ENCODE results near the gene GPR31.

GPR31 gene

DNA sequence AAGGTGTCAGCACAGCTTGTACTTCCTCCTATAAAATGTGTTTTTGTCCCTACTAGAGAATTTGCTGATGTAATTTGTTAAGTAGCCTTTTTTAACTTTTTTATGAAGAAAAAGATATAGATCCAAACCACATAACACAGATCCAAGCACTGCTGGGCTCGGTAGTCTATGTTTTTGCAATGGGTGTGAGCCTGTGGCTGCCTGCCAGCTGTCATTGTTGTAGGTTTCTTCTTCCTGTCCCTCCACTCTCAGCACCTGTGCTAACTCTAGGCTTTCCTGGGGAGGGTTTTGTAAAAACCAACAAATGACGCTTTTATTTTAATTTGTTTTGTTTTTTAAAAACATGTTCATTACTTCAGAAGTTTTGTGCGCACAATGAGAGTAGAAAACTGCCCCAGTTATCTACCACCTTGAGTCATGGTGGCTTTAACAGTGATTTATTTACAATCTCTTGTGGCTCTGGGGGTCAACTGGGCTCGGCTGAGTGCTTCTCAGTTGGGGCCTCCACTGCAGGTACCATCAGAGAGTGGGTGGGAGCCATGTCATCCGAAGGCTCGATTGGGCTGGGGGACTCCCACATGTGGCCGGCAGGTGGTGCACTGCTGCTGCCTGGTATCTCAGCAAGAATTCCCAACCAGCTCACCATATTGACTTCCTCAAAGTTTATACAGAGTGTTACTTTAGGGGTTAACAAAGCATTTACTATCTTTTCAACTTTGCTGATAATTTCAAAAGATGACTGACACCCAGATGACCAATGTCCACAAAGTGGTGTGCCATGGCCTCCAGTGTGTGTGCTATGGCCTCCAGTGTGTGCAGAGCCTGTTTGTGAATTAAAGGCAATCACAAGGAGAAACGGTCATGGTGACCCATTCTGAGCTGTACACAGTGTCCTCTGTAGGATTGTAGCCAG, 37.9 kb downstream of the GPR31 start:
- no peak for DNase-seq (ENCODE audit: insufficient read length, low spot score)
- no peak for FAIRE-seq
- no peak for TF ChIP-seq POLR2A (IDR thresholded peaks at IDR 0.05; ENCODE audit: low read depth, low read length)

DNA sequence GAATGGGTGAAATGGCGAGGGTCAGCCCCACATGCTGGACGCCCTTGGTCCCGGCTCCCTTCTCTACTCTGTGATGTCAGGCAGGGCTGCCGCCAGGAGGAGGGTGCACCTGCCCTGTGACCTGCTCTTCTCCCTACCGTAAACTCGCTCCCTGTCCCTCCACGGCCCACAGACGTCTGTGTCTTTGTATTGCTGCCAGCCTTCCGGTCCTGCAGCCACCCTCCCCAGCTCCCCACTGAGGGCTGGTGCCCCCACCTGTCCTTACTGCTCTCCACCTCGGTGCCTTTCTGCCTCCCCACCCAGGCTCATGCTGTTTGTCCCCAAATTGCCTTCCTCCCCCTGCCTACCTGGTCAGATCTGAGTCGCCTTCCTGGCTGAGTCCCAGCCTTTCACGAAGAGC, 38.9 kb downstream of the GPR31 start:
- no peak for TF ChIP-seq POLR2A (IDR thresholded peaks at IDR 0.05; ENCODE audit: low read depth, low read length)
- no peak for FAIRE-seq

DNA sequence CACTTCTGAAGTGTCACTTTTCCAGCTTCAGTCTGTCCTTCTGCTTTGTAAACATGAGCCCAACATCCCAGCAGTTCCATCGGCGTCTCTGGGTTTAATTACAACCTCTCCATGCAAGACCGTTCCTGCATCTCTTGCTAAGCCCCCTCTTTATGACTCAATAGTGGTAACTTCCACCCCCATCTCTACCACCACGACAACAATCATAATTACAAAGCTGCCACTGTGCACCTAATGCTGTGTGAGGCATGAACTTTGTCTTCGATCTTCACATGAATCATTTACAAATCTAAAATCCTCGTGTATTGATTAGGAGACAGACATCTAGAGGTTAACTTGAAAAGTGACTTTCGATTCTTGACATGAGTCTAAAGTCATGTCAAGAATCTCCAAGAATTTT, 39.8 kb downstream of the GPR31 start:
- DNase-seq (ENCODE audit: insufficient read length, low spot score): no peak
- no peak for TF ChIP-seq POLR2A (IDR thresholded peaks at IDR 0.05; ENCODE audit: low read depth, low read length)
- FAIRE-seq: no peak

More for the DNA sequence above, 38.9 kb downstream of the GPR31 start:
- no peak for DNase-seq (ENCODE audit: insufficient read length, low spot score)

DNA sequence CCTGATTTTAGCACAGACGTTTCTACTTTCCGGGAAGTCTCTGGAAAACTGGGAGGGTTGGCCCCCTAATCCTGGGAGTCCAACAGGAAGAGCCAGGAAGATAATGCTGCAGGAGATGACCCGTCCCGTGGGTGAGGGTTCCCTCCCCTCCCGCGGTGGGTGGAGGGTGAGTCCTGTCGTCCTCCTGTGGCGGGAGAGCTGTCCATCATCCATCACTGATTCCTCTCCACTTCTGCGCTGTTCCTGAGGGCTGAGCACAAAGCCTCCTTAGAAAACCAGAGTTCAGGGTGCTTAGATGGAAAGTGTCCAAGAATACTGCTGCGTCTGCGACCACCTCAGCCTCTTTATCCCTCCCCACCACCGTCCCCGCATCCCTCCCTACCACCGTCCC, 40.9 kb downstream of the GPR31 start:
- FAIRE-seq (no peak), DNase-seq (ENCODE audit: insufficient read length, low spot score) (no peak)
- TF ChIP-seq POLR2A (IDR thresholded peaks at IDR 0.05; ENCODE audit: low read depth, low read length): no peak

DNA sequence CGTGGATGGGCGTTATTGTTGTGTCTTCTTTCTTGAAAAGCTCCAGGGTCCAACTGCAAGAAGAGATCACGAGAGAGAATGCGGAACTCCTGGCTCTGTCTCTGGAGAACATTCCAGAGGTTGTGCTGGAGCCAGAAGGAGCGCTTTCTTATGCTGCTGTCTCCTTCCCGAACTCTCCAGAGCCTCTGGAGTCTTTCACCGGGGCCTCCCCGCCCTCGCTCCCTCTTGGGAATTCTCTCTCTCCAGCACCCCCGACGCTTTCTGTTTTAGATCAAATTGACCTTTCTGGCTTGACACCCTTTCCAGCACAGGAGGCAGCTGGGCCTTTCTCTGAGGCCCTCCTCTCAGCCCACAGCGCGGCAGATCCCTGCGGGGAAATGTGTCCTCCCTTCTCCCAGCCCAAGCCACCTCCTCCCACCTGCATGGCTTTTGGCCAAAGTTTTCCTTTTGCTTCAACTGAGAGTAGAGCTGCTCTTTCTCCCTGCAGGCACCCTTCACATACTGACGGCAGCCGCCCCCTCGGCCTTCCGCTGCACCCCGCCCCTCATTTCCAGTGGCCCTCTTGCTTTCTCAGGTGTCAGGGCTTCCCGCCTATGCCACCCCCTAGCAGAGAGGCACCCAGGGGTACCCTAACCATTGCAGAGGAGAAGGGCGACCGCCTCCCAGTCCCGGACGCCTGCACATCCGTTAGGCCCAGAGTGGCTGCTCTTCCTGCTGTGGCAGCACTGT, 41.5 kb downstream of the GPR31 start:
- no peak for TF ChIP-seq POLR2A (IDR thresholded peaks at IDR 0.05; ENCODE audit: low read depth, low read length)
- DNase-seq (ENCODE audit: insufficient read length, low spot score): no peak
- no peak for FAIRE-seq

DNA sequence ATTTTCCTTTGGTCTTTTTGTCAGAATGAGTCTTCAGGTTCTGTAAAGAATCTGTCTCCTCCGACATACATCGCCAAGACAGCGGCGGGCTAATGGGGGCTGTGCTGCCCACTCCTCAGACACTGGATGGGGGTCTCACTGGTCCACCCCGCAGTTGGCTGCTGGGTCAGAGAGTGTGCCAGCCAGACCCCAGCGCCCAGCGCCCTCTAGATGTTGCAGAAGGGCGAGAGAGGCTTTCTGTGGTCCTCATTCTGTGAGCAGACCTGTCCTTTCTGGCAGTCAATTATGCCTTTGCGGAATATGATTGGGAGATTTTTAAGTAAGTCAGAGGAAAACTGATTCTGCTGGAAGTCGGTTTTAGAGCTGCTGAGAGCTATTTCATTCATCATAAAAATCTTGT, 42.7 kb downstream of the GPR31 start:
- FAIRE-seq (no peak), DNase-seq (ENCODE audit: insufficient read length, low spot score) (no peak)
- TF ChIP-seq POLR2A (IDR thresholded peaks at IDR 0.05; ENCODE audit: low read depth, low read length): no peak

DNA sequence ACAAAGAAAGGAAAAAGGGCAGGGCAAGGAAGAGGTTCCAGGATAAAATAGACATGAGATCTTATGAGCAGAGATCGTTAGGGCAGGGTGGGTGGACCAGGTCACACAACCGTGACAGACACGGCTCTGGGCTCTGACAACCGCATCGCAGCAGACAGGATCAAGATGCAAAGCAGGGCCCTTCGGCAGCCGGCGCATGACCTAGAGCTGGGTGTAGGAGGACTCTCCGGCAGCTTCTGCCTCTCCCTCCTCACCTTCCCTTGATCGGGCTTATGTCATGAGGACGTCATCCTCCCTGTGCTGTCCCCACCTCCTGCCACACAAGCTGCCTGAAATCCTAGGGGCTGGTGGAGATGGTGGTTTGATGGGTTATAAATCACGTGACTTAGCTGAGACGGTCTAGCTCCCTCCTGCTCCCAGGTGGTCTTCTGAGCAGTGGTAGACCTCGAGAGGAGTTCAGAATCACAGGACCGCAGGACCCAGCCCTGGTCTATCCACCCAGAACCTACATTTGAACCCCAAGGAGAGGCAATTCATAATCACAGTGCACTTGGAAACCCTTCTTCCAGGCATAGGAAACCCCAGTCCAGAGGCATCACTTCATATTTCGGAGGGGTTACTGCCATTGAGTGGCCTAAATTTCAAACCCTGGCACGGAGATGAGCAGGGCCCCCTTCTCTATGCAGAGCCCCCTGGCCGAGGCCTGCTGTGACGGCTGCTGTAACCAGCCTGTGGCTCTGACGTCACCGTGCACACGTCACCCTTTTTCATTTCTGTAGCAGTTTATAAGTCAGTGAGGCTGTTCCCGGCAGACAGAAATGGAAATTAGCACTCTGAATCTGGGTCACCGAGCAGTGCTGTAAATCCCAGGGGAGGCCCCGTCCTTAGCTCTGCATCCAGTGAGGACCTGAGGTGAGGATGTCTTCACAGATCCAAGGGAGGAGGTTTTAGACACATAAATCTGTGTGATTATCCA, 43.6 kb downstream of the GPR31 start:
- FAIRE-seq (no peak), DNase-seq (ENCODE audit: insufficient read length, low spot score) (no peak)
- TF ChIP-seq POLR2A (IDR thresholded peaks at IDR 0.05; ENCODE audit: low read depth, low read length): no peak

DNA sequence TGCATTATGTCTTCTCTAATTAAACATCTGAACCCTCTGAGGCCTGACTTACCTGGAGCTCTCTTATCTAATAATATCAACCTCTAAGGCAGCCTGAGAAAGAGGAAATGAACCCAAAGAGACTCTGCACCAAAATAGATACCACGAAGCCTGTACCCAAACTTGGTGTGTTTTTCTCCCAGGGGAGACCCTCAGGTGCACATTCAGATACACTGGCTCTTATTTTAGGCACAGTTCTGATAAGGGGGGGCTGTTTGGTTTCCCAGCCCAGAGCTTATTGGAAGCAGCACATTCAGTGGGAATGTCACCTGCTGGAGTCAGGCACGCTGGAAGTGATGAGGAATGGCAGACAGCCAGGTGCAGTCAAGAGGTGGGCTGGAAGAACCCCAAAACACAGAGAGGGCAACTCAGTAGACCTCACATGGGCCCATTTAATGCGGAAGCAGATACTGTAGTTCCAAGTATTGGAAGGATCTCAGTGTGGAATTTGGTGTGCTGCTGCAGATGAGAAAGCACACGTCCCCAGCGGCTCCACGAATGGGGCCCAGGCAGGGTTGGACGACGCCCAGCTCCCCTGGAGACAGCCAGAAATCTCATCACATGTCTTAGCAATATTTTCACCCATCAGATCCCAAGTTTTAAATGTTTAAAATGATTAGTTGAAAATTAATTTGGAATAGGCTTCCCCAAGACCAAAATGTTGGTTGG, 44.6 kb downstream of the GPR31 start:
- no peak for FAIRE-seq
- no peak for TF ChIP-seq POLR2A (IDR thresholded peaks at IDR 0.05; ENCODE audit: low read depth, low read length)
- no peak for DNase-seq (ENCODE audit: insufficient read length, low spot score)

DNA sequence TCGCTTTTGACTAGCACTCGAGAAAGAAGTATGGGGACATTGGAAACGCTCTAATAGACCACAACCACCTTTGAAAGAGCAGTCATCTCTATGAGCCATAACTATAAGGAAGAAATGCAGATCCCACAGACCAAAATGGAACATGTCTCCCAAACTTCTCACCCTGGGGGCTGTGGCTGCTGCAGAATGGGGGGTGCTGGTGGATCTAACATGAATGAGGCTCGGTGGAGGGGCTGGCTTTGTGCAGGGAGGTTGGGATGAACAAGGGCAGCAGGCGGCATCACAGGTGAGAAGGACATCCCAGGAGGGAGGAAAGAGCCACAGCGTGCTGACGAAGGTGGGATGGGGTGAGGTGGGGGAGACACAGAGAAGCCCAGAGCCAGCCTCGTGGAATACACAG, 45.4 kb downstream of the GPR31 start:
- DNase-seq (ENCODE audit: insufficient read length, low spot score): no peak
- TF ChIP-seq POLR2A (IDR thresholded peaks at IDR 0.05; ENCODE audit: low read depth, low read length): no peak
- FAIRE-seq: no peak

DNA sequence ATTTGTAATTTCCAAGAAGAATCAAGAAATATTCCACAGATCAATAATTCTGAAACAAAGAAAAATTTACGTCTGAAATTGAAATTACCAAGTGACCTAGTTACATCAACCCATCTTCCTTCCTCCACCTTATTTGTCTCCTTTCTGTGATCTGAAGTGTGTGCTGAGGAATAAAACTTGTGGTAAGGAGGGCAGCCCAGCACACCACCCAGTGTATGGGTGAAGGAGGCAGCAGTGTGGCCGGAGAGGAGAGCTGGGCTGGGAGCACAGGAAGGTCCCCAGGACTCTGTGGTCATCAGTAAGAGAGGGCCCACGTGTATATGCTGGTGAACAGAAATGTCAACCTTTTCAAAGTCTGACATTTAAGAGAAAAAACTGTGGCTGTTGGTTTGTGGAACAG, 46.2 kb downstream of the GPR31 start:
- DNase-seq (ENCODE audit: insufficient read length, low spot score) (no peak), FAIRE-seq (no peak)
- TF ChIP-seq POLR2A (IDR thresholded peaks at IDR 0.05; ENCODE audit: low read depth, low read length): no peak

DNA sequence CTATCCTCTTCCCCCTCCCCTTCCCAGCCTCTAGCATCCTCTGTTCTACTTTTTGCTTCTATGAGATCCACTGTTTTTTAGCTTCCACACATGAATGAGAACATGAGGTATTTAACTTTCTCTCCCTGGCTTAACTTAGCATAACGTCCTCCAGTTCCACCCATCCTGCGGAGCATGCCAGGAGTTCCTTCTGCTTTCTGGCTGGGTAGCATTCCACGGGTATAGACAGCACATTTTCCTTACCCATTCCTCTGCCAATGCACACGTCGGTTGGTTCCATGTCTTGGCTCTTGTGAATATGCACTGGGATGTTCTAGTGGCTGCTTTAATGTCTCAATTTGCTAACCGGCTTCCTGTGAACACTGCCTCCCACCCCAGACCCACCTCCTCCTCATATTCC, 48.1 kb downstream of the GPR31 start:
- DNase-seq (ENCODE audit: insufficient read length, low spot score): no peak
- FAIRE-seq: no peak

DNA sequence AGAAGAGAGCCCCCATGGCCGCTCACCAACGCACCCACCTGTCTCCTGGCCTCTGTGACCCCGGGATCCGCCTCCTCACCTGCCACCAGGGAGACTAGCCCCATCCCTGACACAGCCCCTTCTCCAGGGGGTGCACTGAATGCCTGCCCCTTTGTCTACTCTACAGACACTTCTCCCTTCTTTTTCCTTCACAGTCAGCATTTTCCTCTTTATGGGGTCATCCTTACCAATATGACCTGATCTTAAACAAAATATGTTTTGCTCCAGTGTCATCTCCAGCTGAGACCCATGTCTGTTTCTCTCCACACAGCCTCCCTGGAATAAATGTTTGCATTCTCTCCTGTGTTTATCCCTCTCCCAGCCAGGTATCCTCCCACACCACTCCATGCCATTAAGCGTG, 49.5 kb downstream of the GPR31 start:
- TF ChIP-seq POLR2A (IDR thresholded peaks at IDR 0.05; ENCODE audit: low read depth, low read length): no peak
- DNase-seq (ENCODE audit: insufficient read length, low spot score) (no peak), FAIRE-seq (no peak)

More for the DNA sequence above, 48.1 kb downstream of the GPR31 start:
- TF ChIP-seq POLR2A (IDR thresholded peaks at IDR 0.05; ENCODE audit: low read depth, low read length): no peak

DNA sequence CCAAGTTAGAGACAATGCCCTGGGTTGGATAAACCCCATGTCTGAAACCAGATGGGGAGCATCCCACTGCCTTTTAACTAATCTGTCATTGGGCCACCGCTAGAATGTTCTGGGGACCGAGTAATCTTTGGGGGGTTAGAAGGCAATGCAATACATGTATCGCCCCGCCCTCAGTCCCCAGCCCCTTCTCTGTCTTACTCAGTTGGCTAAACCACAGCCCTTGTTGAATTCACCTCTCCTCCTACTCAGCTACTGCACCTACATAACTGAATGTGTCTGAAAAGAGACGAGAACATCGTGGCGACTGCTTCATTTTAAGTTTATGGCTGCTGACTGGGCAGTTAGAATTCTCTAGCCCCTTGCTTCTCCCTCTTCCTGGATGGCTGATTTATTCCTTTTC, 50.0 kb downstream of the GPR31 start:
- DNase-seq (ENCODE audit: insufficient read length, low spot score): no peak
- no peak for FAIRE-seq
- no peak for TF ChIP-seq POLR2A (IDR thresholded peaks at IDR 0.05; ENCODE audit: low read depth, low read length)
